A673 (cell line): ENCODE results near the gene NSD1.

Source experiments
- EZH2 ChIP-seq: fragments of 200-600 bp; sonication (generic); IDR thresholded peaks from 2 replicates; pipeline ENCODE4 v1.6.1; 2017; ENCODE audit warnings: borderline replicate concordance, low read depth, mild to moderate bottlenecking, mixed read lengths, antibody characterized with exemption, low read length; ENCODE audit not compliant: poor library complexity, severe bottlenecking
- TF ChIP-seq, protein P1 (sequence below): fragments of 300-800, 200-600 bp; sonication (generic); conservative IDR thresholded peaks from 2 replicates; pipeline ENCODE4 v1.5.1; 2017; ENCODE audit warnings: low read depth, mild to moderate bottlenecking, antibody characterized with exemption, low read length, moderate library complexity, mixed read lengths

DNA sequence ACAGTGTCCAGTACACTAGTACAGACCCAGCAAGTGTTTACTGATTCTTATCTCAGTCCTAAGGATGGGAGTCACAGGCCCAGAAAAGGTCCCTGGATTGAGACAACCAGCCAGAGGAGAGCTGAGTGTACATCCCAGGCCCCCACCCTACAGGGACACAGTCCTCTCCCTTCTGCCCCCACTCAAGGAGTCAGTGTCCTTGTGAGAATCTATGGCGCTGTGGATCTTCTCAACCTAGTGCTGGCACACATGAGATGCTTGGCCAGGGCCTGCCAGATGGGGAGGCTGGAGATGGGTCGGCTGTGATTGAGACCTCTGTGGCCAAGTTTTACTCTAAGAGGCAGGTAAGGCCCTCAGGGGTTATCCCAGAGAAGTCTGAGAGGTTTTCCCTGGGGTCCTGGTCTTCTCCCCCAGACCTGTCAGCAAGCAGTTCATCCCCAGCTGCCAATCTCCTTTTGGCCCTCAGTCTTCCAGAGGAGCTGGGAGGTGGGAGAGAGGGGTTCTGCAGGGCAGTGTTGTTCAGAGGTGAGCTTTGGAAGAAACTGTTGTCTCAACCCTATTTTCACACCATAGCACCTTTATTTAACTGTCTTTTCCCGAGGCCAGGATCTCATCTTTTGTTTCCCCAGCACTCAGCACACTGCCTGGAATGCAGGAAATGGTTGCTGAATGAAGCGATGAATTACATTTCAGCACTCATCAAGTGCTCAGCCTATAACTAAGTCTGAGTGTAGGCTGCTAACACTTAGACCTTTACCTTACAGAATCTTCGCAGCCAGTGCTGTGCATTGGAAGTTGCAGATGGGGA is 3.2 kb upstream of the NSD1 start:
- TF ChIP-seq, protein P1, sequence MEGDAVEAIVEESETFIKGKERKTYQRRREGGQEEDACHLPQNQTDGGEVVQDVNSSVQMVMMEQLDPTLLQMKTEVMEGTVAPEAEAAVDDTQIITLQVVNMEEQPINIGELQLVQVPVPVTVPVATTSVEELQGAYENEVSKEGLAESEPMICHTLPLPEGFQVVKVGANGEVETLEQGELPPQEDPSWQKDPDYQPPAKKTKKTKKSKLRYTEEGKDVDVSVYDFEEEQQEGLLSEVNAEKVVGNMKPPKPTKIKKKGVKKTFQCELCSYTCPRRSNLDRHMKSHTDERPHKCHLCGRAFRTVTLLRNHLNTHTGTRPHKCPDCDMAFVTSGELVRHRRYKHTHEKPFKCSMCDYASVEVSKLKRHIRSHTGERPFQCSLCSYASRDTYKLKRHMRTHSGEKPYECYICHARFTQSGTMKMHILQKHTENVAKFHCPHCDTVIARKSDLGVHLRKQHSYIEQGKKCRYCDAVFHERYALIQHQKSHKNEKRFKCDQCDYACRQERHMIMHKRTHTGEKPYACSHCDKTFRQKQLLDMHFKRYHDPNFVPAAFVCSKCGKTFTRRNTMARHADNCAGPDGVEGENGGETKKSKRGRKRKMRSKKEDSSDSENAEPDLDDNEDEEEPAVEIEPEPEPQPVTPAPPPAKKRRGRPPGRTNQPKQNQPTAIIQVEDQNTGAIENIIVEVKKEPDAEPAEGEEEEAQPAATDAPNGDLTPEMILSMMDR: no peak
- no peak for TF ChIP-seq EZH2
